ENCODE data around the gene RBMX.
"Not testable (repeated sequence)": the region's sequence is repeated elsewhere in the genome, so short reads cannot be mapped to it uniquely, and the experiment has no call there.

Gene RBMX

GRCh38 chrX:136896121-136896914 lies 15.8 kb upstream of the RBMX start:
- DNase-seq (ENCODE audit: low spot score), result no peak
- POLR2A ChIA-PET (ENCODE audit: low non-redundant PET), result no interaction called here
- H3K27ac ChIP-seq, result no peak overlapping the region
- TF ChIP-seq CTCF (conservative IDR thresholded peaks at IDR 0.05; ENCODE audit: low read depth), result no peak
- CTCF ChIA-PET, result no interaction called here

- CTCF ChIA-PET, result interaction anchor here (0.7 kb wide), 1 partner anchor 744 kb away, joined by 3 read pairs; no protein-coding TSS in a partner anchor
- DNase-seq (ENCODE audit: low spot score), result no peak
- POLR2A ChIA-PET (ENCODE audit: low non-redundant PET), result interaction anchor here (1.6 kb wide), 1 partner anchor 12 kb away, joined by 4 read pairs; the partner anchor contains the start of gene RBMX
- no peak overlapping the region for H3K27ac ChIP-seq
- TF ChIP-seq CTCF (conservative IDR thresholded peaks at IDR 0.05; ENCODE audit: low read depth), result no peak
These were observed 11.9 kb upstream of the RBMX start for GRCh38 chrX:136892412-136892811.

- DNase-seq (ENCODE audit: low spot score); CTCF ChIA-PET; POLR2A ChIA-PET (ENCODE audit: low non-redundant PET); H3K27ac ChIP-seq: not testable (repeated sequence)
These were observed 10.1 kb upstream of the RBMX start for GRCh38 chrX:136890596-136890995.

- CTCF ChIA-PET, result no interaction called here
These were observed 8.7 kb upstream of the RBMX start for GRCh38 chrX:136889269-136889668.

GRCh38 chrX:136880003-136880451 lies 498 bp downstream of the RBMX start:
- ChIA-PET POLR2A (ENCODE audit: low non-redundant PET) (interaction anchor here (1.5 kb wide), 1 partner anchor 12 kb away, joined by 4 read pairs; no protein-coding TSS in a partner anchor), CTCF (no interaction called here)
- TF ChIP-seq CTCF (conservative IDR thresholded peaks at IDR 0.05; ENCODE audit: low read depth), result no peak
- DNase-seq (ENCODE audit: low spot score), result peak; percentile 8
- H3K27ac ChIP-seq, result peak overlapping the region; percentile 80

More at GRCh38 chrX:136889269-136889668, 8.7 kb upstream of the RBMX start:
- H3K27ac ChIP-seq, result no peak overlapping the region
- no peak for DNase-seq (ENCODE audit: low spot score)
- no peak for TF ChIP-seq CTCF (conservative IDR thresholded peaks at IDR 0.05; ENCODE audit: low read depth)
- POLR2A ChIA-PET (ENCODE audit: low non-redundant PET), result no interaction called here

- DNase-seq (ENCODE audit: low spot score), result no peak
- CTCF ChIA-PET, result no interaction called here
- POLR2A ChIA-PET (ENCODE audit: low non-redundant PET), result no interaction called here
These were observed 1.4 kb downstream of the RBMX start for GRCh38 chrX:136879001-136879687.

More at GRCh38 chrX:136879001-136879687, 1.4 kb downstream of the RBMX start:
- no peak overlapping the region for H3K27ac ChIP-seq
- TF ChIP-seq CTCF (conservative IDR thresholded peaks at IDR 0.05; ENCODE audit: low read depth), result no peak

All from RWPE1 (cell line).